Activated T-cell treated with anti-CD3 and anti-CD28 coated beads, Interleukin-2, amount 50 U/mL, for 4 hours (primary cell): ENCODE data around the gene PLCG2. TPM values are rescaled to one million over a fixed set of nuclear protein-coding genes. Genes with fewer than 3 reads are reported as not detected.

Experiments
- ATAC-seq, 2 donors: fragments of 200-7000 bp; cut with Tn5 transposase; one replicate each; pipeline ENCODE4 v1.10.0; 2021
- DNase-seq: peaks from one replicate; pipeline ENCODE4 v3.0.0-alpha.2; 2020
- H3K27me3 Mint-ChIP-seq: one replicate; pipeline ENCODE4 v1.8.0; 2021; ENCODE audit warnings: low read depth, mixed read lengths
- H3K36me3 Mint-ChIP-seq: one replicate; pipeline ENCODE4 v1.8.0; 2022; ENCODE audit warnings: mixed read lengths; ENCODE audit not compliant: insufficient read depth
- H3K4me1 Mint-ChIP-seq: one replicate; pipeline ENCODE4 v1.8.0; 2021; ENCODE audit warnings: low read depth, mixed read lengths
- H3K4me3 Mint-ChIP-seq: one replicate; pipeline ENCODE4 v1.8.0; 2021; ENCODE audit warnings: mild to moderate bottlenecking, moderate library complexity, mixed read lengths
- H3K9me3 Mint-ChIP-seq: one replicate; pipeline ENCODE4 v1.8.0; 2021; ENCODE audit warnings: mixed read lengths
- total RNA-seq, 3 donors: library from RNA; stranded (reverse); gene quantifications; one replicate each; pipeline ENCODE4 v1.2.1, GENCODE V29; 2021

PLCG2 gene
- total RNA-seq, 3 donors from 2014 or later: 2.6 to 3.4 (median 2.7) TPM

DNA sequence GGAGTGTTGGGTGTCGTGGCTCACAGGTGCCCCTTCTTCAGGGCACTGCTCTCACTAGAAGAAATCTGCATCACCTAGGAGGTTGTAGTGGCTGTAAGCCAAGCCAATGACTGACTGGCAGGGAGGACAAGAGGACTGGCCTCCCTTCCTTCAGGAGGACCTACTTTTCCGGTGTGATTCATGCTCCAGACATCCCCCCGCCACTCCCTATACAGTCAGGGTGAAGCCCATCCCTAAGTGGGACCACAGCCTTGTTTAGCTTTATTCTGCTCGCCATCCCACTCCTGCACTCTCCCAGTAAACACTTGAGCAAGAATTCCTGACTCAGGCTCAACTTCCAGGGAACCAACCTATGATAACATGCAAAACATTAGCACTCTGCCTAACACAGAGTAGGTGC is 67.0 kb downstream of the PLCG2 start:
- no peaks in the 10 kb centered on the region for H3K9me3 Mint-ChIP-seq
- peaks cover 3% of the 10 kb centered on the region for H3K27me3 Mint-ChIP-seq
- DNase-seq (no peak), ATAC-seq (no peak)
- H3K4me1 Mint-ChIP-seq: peaks cover 14% of the 10 kb centered on the region
- H3K4me3 Mint-ChIP-seq: no peak overlapping the region
- no peaks in the 10 kb centered on the region for H3K36me3 Mint-ChIP-seq

GRCh38 chr16:81848306-81848853 is 69.3 kb downstream of the PLCG2 start:
- H3K27me3 Mint-ChIP-seq: no peaks in the 10 kb centered on the region

DNA sequence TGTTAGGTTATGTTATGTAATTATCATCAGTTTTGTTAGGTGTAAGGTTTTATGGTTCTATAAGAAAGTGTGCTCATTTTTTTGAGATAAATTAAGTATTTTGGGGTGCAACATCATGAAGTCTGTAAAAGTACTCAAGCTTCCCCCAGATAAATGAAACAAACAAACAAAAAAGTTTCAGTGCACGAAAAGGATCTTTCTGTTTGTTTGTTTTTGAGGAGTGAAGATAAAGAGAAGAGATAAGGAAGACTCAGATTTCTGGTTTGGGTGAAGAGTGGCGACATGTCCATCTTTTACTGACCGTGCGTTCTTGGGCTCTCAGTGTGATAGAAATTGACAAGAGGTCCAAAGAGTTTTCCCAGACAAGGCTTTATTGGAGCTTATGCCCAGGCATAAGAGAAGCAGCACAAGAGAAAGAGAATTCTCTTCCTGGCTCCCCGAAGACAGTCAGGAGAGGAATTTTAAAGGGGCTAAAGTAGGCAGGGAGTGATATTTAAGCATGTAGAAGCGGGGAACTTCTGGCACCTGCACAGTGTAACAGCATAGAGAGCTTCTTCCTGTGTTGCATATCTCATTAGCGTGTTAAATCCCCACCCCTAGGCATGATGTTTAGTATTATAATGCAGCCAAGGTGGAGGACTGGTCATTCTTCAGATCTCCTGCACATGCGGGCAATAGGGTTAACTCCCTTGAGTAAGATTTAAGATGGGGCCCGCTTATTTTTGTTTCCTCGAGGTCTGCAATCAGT is 71.3 kb downstream of the PLCG2 start:
- no peak for ATAC-seq
- Mint-ChIP-seq H3K4me3 (no peak overlapping the region), H3K36me3 (no peaks in the 10 kb centered on the region)

More at GRCh38 chr16:81848306-81848853, 69.3 kb downstream of the PLCG2 start:
- no peaks in the 10 kb centered on the region for H3K9me3 Mint-ChIP-seq
- H3K4me1 Mint-ChIP-seq: no peaks in the 10 kb centered on the region
- H3K4me3 Mint-ChIP-seq: no peak overlapping the region
- no peaks in the 10 kb centered on the region for H3K36me3 Mint-ChIP-seq
- DNase-seq (no peak), ATAC-seq (no peak)

GRCh38 chr16:81852347-81852746 is 73.3 kb downstream of the PLCG2 start:
- Mint-ChIP-seq H3K27me3 (peaks cover 1% of the 10 kb centered on the region), H3K36me3 (no peaks in the 10 kb centered on the region), H3K9me3 (no peaks in the 10 kb centered on the region), H3K4me1 (no peaks in the 10 kb centered on the region), H3K4me3 (no peak overlapping the region)
- ATAC-seq (no peak), DNase-seq (no peak)

More for the DNA sequence above, 71.3 kb downstream of the PLCG2 start:
- Mint-ChIP-seq H3K9me3 (no peaks in the 10 kb centered on the region), H3K27me3 (no peaks in the 10 kb centered on the region), H3K4me1 (no peaks in the 10 kb centered on the region)
- no peak for DNase-seq

GRCh38 chr16:81855552-81856153 is 76.6 kb downstream of the PLCG2 start:
- H3K4me1 Mint-ChIP-seq: no peaks in the 10 kb centered on the region
- no peak for ATAC-seq
- H3K27me3 Mint-ChIP-seq: peaks cover 1% of the 10 kb centered on the region
- no peak for DNase-seq
- no peaks in the 10 kb centered on the region for H3K9me3 Mint-ChIP-seq
- no peak overlapping the region for H3K4me3 Mint-ChIP-seq
- no peaks in the 10 kb centered on the region for H3K36me3 Mint-ChIP-seq

GRCh38 chr16:81860287-81861266 is 81.5 kb downstream of the PLCG2 start:
- H3K36me3 Mint-ChIP-seq: no peaks in the 10 kb centered on the region
- H3K4me1 Mint-ChIP-seq: no peaks in the 10 kb centered on the region
- H3K9me3 Mint-ChIP-seq: no peaks in the 10 kb centered on the region
- DNase-seq: no peak
- peaks cover 3% of the 10 kb centered on the region for H3K27me3 Mint-ChIP-seq
- no peak for ATAC-seq
- H3K4me3 Mint-ChIP-seq: no peak overlapping the region

DNA sequence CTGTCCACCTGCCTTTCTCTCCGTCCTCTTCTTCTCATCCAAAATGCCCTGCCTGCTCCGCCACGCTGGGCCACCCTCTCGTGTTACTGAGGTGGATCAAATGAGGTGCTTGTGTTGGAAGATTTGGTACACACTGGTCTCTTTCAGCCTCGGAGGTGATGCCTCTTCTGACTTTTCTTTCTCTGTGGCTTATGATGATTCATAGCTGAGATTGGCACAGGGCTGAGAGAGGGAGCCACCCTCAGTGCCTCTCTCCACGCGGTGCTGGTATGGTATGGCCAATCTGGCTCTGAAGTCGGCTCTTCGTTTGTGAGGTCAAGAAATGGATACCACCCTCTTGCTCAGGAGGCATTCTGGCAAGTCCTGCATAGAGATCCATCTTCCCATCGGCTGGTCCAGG is 82.4 kb downstream of the PLCG2 start:
- Mint-ChIP-seq H3K4me3 (no peak overlapping the region), H3K9me3 (no peaks in the 10 kb centered on the region), H3K4me1 (no peaks in the 10 kb centered on the region), H3K27me3 (peaks cover 3% of the 10 kb centered on the region), H3K36me3 (no peaks in the 10 kb centered on the region)
- ATAC-seq (no peak), DNase-seq (no peak)

- H3K36me3 Mint-ChIP-seq: no peaks in the 10 kb centered on the region
- no peak for ATAC-seq
- H3K4me1 Mint-ChIP-seq: no peaks in the 10 kb centered on the region
- no peak overlapping the region for H3K4me3 Mint-ChIP-seq
- DNase-seq: no peak
- H3K27me3 Mint-ChIP-seq: peaks cover 3% of the 10 kb centered on the region
- H3K9me3 Mint-ChIP-seq: no peaks in the 10 kb centered on the region
These were observed 82.8 kb downstream of the PLCG2 start for GRCh38 chr16:81861915-81862314.

GRCh38 chr16:81863630-81864352 is 84.7 kb downstream of the PLCG2 start:
- peaks cover 3% of the 10 kb centered on the region for H3K27me3 Mint-ChIP-seq
- H3K4me3 Mint-ChIP-seq: no peak overlapping the region
- no peak for DNase-seq
- no peak for ATAC-seq
- H3K9me3 Mint-ChIP-seq: no peaks in the 10 kb centered on the region
- H3K4me1 Mint-ChIP-seq: no peaks in the 10 kb centered on the region
- no peaks in the 10 kb centered on the region for H3K36me3 Mint-ChIP-seq

DNA sequence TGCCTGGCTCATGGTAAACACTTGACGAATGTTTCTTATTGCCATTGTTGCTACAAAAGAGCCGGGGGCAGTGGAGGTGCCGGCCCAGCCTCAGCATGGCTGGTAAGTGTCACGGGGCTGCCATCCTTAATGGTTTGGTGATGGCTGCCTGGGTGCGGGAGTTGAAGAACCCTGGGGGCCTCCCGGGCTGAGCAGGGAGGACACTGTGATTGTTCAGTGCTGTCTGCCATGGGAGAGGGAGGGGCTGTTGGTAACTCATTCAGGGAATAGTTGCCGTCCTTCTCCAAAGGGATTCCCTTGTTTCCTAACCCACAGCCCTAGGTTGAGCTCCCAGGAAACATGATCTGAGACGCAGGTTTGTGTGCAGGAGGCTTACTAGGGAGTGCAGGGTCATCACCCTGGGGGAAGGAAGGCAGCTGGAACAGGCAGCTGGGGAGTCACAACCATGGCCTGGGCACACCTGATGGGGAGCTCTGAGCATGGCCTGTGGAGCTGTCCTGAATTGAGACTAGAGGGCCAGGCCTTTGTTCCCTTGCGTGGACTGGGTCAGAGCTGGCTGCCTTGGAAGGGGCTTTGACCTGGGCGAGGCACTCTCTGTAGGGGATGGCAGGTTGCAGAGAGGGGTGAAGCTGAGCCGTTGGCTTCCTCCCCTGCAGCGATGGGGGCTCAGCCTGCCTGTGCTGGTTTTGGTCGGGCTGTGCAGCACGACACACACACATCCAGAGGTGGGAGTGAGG is 85.7 kb downstream of the PLCG2 start:
- DNase-seq: no peak
- ATAC-seq: no peak
- no peak overlapping the region for H3K4me3 Mint-ChIP-seq
- no peaks in the 10 kb centered on the region for H3K36me3 Mint-ChIP-seq
- H3K9me3 Mint-ChIP-seq: no peaks in the 10 kb centered on the region
- H3K27me3 Mint-ChIP-seq: peaks cover 3% of the 10 kb centered on the region
- H3K4me1 Mint-ChIP-seq: no peaks in the 10 kb centered on the region

DNA sequence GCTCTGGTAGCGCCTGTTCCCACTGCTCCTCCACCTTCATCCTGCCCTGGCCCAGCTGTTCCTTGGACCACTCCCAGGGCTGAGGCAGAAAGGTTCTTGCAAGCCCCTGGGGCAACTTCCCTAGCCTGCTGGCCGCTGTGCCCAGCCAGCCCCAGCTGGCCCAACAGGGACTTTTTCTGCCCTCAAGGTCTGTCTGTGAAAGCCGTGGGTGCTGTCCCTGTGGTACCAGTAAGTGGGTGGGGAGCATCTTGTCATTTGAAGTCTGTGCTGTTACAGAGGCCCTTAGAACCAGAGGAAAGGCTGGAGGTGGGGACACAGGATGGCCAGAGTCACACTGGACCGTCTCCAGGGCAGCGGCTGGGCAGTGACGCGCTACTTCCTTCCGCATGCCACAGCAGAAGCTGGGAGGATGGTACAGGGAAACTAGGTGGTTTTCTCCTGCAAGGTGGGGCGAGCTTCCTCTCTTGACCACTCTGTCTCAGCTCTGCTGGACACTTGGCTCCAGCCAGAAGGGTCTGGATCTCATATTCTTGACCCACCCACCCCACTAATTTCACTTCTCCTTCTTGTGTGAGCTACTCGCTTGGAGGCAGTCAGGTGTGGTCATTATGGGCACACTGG is 87.8 kb downstream of the PLCG2 start:
- ATAC-seq: no peak
- Mint-ChIP-seq H3K4me1 (no peaks in the 10 kb centered on the region), H3K9me3 (no peaks in the 10 kb centered on the region), H3K4me3 (no peak overlapping the region), H3K36me3 (no peaks in the 10 kb centered on the region), H3K27me3 (peaks cover 3% of the 10 kb centered on the region)
- no peak for DNase-seq

GRCh38 chr16:81868057-81868748 is 89.1 kb downstream of the PLCG2 start:
- Mint-ChIP-seq H3K4me1 (peaks cover 6% of the 10 kb centered on the region), H3K27me3 (peaks cover 3% of the 10 kb centered on the region), H3K4me3 (no peak overlapping the region), H3K36me3 (no peaks in the 10 kb centered on the region), H3K9me3 (no peaks in the 10 kb centered on the region)
- no peak for ATAC-seq
- DNase-seq: no peak
